Sigmoid colon (tissue), 7 donors: ENCODE data around the gene TNFAIP8L3. TPM values are rescaled to one million over a fixed set of nuclear protein-coding genes. Genes with fewer than 3 reads are reported as not detected.

Experiments
- DNase-seq: peaks from one replicate; pipeline ENCODE4 v3.0.0-alpha.2; 2019
- H3K27ac ChIP-seq, 4 donors: fragments of 200-600 bp; sonication (generic); one replicate each; pipeline ENCODE4 v1.5.1; 2016 to 2019; ENCODE audit warnings: mild to moderate bottlenecking in 1 of 4
- H3K27me3 ChIP-seq, 3 donors: fragments of 200-600 bp; sonication (generic); one replicate each; pipeline ENCODE4 v1.5.1; 2019; ENCODE audit warnings: mild to moderate bottlenecking in 1 of 3
- H3K36me3 ChIP-seq, 4 donors: fragments of 200-600 bp; sonication (generic); one replicate each; pipeline ENCODE4 v1.5.1; 2016 to 2019
- H3K4me1 ChIP-seq, 4 donors: fragments of 200-600 bp; sonication (generic); one replicate each; pipeline ENCODE4 v1.5.1; 2017 to 2019
- H3K4me3 ChIP-seq, 4 donors: fragments of 200-600 bp; sonication (generic); one replicate each; pipeline ENCODE4 v1.5.1; 2017 to 2019; ENCODE audit warnings: mild to moderate bottlenecking in 2 of 4, moderate library complexity in 1 of 4
- H3K9me3 ChIP-seq, 4 donors: fragments of 200-600 bp in 3 of 4; sonication (generic) in 3 of 4; one replicate each; pipeline versions ENCODE4 v1.5.1 to v1.6.1; 2013 to 2019
- EP300 ChIP-seq, 4 donors: sonication (generic); formaldehyde crosslinking; IDR thresholded peaks; one replicate each; pipeline ENCODE4 v1.6.1; 2017; ENCODE audit warnings: antibody characterized with exemption in 4 of 4
- POLR2A ChIP-seq, 2 donors: fragments of 450-650 bp; IDR thresholded peaks; one replicate each; pipeline ENCODE4 v1.6.1; 2016; ENCODE audit warnings: antibody characterized with exemption in 2 of 2, mild to moderate bottlenecking in 2 of 2, moderate library complexity in 2 of 2
- POLR2AphosphoS5 ChIP-seq, 4 donors: sonication (generic); formaldehyde crosslinking; IDR thresholded peaks; one replicate each; pipeline ENCODE4 v1.6.1; 2017; ENCODE audit warnings: antibody characterized with exemption in 4 of 4
- WGBS, 2 donors: extraction: QIAGEN DNeasy Blood & Tissue Kit; methylation state at CpG; one replicate each; pipeline ENCODE4 v1.1.7; 2013; 5-methylcytosine and 5-hydroxymethylcytosine counted together
- intact Hi-C: fragments of 100-400 bp; cut with DNase I; formaldehyde crosslinking; loops from one replicate; pipeline ENCODE4 v1.15.1; 2023
- polyA plus RNA-seq, 3 donors: library from polyadenylated mRNA; stranded (reverse); fragments of 200-250 nt; gene quantifications; one replicate each; pipeline ENCODE4 v1.2.3, GENCODE V29; 2013
- total RNA-seq, 4 donors: library from RNA; depleted of rRNA; stranded (reverse); fragments of >200 nt; gene quantifications; one replicate each; pipeline ENCODE4 v1.1.0, GENCODE V29; 2016
- TF ChIP-seq, protein P1 (sequence below), 4 experiments: fragments of 450-650 bp in 3 of 4; fragments of 200-600 bp in 1 of 4; IDR thresholded peaks; one replicate each; pipeline ENCODE4 v1.5.1; 2016 to 2019; ENCODE audit warnings: antibody characterized with exemption in 4 of 4, mild to moderate bottlenecking in 3 of 4, moderate library complexity in 2 of 4
- donor health status: healthy with polysubstance abuse.
- donor health status: Bipolar disorder and iron deficiency.
- donor health status: healthy.

Gene TNFAIP8L3
- total and polyA plus RNA-seq, 7 donors: 6.1 to 13.5 (median 9.2) TPM

DNA sequence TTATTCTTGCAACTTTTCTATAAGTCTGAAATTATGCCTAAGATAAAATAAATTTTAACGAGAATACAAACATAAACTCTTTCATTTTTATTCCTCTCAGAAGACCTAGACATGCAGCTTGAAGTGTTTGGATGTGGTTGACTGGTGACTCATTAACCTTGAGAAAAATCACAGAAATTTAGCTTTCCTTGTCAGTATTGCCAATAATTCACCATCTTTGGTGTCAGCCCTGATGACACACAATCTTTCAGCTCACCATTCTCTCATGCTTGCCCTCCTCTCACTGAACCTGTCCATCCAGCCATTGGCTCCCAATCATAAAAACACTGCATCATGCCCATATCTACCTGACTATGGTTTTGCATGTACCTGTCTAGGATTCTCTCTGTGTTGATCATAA lies 22.6 kb upstream of the TNFAIP8L3 start:
- peaks cover 0 to 5% (median 0%) of the 10 kb centered on the region in 4 donors for H3K4me1 ChIP-seq
- no peaks in the 10 kb centered on the region for H3K27me3 ChIP-seq
- no peaks in the 10 kb centered on the region for H3K9me3 ChIP-seq
- H3K36me3 ChIP-seq: no peaks in the 10 kb centered on the region
- DNase-seq: no peak
- WGBS, 2 donors: 95 to 97% methylated on average over 1 of the region's 1 CpG
- TF ChIP-seq, protein P1, sequence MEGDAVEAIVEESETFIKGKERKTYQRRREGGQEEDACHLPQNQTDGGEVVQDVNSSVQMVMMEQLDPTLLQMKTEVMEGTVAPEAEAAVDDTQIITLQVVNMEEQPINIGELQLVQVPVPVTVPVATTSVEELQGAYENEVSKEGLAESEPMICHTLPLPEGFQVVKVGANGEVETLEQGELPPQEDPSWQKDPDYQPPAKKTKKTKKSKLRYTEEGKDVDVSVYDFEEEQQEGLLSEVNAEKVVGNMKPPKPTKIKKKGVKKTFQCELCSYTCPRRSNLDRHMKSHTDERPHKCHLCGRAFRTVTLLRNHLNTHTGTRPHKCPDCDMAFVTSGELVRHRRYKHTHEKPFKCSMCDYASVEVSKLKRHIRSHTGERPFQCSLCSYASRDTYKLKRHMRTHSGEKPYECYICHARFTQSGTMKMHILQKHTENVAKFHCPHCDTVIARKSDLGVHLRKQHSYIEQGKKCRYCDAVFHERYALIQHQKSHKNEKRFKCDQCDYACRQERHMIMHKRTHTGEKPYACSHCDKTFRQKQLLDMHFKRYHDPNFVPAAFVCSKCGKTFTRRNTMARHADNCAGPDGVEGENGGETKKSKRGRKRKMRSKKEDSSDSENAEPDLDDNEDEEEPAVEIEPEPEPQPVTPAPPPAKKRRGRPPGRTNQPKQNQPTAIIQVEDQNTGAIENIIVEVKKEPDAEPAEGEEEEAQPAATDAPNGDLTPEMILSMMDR (IDR thresholded peaks at IDR 0.05): no peak
- no peak for TF ChIP-seq POLR2A (IDR thresholded peaks at IDR 0.05)
- no peak for TF ChIP-seq POLR2AphosphoS5 (IDR thresholded peaks at IDR 0.05)
- no peak for TF ChIP-seq EP300 (IDR thresholded peaks at IDR 0.05)
- intact Hi-C loops: no loop called here
- no peak overlapping the region for H3K4me3 ChIP-seq
- no peak overlapping the region for H3K27ac ChIP-seq

DNA sequence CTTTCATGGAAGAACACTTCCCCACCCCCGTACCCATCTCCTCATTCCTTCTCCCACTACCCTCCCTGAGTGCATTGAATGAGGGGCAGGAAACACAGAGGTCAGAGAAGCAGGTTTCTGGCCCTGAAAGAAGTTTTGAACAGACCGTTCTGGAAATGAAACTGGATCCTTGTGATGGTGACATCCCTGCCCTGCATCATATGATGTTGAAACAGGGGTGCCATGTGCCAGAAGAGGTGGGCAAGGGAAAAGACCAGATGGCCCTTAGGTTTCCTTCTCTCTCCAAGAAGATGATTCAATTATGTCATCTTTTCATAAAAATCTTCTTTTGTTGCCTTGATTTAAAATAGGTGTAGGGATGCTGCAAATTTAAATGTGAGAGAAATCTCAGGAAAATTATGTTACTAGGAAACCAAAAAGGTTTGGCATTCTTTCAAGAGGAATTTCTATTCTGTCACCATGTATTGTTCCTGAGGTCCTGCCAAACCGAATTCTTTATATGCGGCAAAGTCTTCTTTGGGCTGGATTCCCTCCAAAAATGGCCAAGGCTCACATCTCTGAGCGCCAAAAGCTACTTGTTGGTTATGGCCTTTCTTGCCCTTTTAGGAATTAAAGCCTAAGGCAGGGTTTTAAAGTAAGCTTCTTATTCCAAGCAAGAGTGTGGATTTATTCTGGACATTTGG lies 19.9 kb upstream of the TNFAIP8L3 start:
- Histone ChIP-seq H3K36me3 (no peaks in the 10 kb centered on the region), H3K27ac (no peak overlapping the region), H3K27me3 (no peaks in the 10 kb centered on the region), H3K9me3 (no peaks in the 10 kb centered on the region), H3K4me1 (peaks cover 0 to under 1% (median 0%) of the 10 kb centered on the region in 4 donors), H3K4me3 (no peak overlapping the region)
- 70 to 76% methylated on average over 5 of the region's 5 CpGs for WGBS, 2 donors
- no peak for DNase-seq
- TF ChIP-seq EP300 (IDR thresholded peaks at IDR 0.05): no peak
- intact Hi-C loops: no loop called here

DNA sequence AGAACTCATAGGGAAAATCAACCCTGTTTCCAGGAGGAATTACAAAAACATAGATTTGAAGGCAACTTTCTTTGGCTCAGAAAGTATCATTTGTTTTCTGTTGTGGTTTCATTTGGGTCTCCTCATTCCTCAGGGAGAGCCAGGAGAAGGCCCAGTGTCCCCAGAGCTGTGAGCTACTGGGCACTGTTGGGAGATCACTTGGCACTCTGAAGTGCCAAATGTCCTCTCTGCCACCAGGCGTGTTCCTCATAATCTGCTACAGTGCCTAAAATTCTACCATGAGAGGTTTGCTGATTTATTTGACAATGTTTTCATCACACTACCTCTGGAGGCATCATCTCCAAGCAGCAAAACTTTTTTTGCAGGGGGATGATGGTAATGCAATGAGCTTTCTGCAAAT lies 17.4 kb upstream of the TNFAIP8L3 start:
- H3K4me1 ChIP-seq: peaks cover 0 to 14% (median 6%) of the 10 kb centered on the region in 4 donors

DNA sequence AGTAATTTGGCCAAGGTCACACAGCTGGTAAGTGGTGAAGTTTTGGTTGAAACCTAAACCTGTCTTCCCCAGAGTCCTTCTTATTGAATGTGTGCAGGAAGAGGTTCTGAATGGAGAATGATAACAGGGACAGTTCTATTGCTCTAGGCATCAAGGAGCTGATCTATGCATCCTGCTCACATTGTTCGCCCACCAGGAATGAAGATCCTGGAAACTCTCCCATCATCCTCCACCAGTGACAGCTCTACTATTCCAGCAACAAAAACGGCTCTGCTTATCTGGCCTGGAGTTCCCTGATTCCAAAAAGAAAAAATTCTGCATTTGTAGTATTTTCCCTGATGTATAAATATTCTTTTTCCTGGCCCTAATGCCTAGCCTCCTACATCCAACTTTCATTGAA lies 16.4 kb upstream of the TNFAIP8L3 start:
- intact Hi-C loops: no loop called here
- Histone ChIP-seq H3K9me3 (no peaks in the 10 kb centered on the region), H3K4me3 (no peak overlapping the region), H3K36me3 (no peaks in the 10 kb centered on the region), H3K27ac (no peak overlapping the region), H3K4me1 (peaks cover 0 to 14% (median 6%) of the 10 kb centered on the region in 4 donors), H3K27me3 (no peaks in the 10 kb centered on the region)
- no peak for DNase-seq
- no peak for TF ChIP-seq POLR2AphosphoS5 (IDR thresholded peaks at IDR 0.05)
- TF ChIP-seq, protein P1 (IDR thresholded peaks at IDR 0.05): no peak
- no peak for TF ChIP-seq EP300 (IDR thresholded peaks at IDR 0.05)
- TF ChIP-seq POLR2A (IDR thresholded peaks at IDR 0.05): no peak
- WGBS, 2 donors: 76 to 77% methylated on average over 2 of the region's 2 CpGs

More for the DNA sequence above, 17.4 kb upstream of the TNFAIP8L3 start:
- WGBS, 2 donors: 91% methylated on average over 1 of the region's 1 CpG
- TF ChIP-seq, protein P1 (IDR thresholded peaks at IDR 0.05): no peak
- TF ChIP-seq POLR2A (IDR thresholded peaks at IDR 0.05) (no peak), POLR2AphosphoS5 (IDR thresholded peaks at IDR 0.05) (no peak), EP300 (IDR thresholded peaks at IDR 0.05) (no peak)
- H3K9me3 ChIP-seq: no peaks in the 10 kb centered on the region
- H3K36me3 ChIP-seq: no peaks in the 10 kb centered on the region
- DNase-seq: no peak
- H3K4me3 ChIP-seq: no peak overlapping the region
- H3K27me3 ChIP-seq: no peaks in the 10 kb centered on the region
- H3K27ac ChIP-seq: no peak overlapping the region
- intact Hi-C loops: no loop called here

DNA sequence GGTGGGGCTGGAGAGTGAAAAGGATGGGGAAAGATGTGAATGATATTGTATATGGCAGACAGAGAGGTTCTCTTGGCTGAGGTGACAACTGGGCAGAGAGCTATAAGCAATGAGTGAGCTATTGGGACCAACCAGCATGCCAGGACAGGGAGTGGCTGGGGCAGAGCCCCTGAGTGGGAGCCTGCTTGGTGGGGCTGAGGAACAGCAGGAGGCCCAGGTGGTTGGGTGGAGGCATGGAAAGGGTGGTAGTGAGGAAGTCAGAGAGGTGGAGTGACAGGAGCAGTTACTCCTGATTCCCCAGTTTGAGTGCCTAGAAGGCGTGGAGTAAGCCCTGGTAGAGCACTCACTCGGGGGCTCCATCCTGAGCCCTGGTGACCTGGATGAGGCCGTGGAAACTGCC lies 15.5 kb upstream of the TNFAIP8L3 start:
- Histone ChIP-seq H3K4me3 (no peak overlapping the region), H3K27ac (no peak overlapping the region), H3K4me1 (peaks cover 0 to 14% (median 6%) of the 10 kb centered on the region in 4 donors), H3K36me3 (no peaks in the 10 kb centered on the region), H3K9me3 (no peaks in the 10 kb centered on the region), H3K27me3 (no peaks in the 10 kb centered on the region)
- intact Hi-C loops: no loop called here
- DNase-seq: no peak
- WGBS, 2 donors: 92 to 95% methylated on average over 3 of the region's 3 CpGs
- TF ChIP-seq POLR2AphosphoS5 (IDR thresholded peaks at IDR 0.05) (no peak), POLR2A (IDR thresholded peaks at IDR 0.05) (no peak), EP300 (IDR thresholded peaks at IDR 0.05) (no peak)
- TF ChIP-seq, protein P1 (IDR thresholded peaks at IDR 0.05): no peak
